SK-N-SH treated with all-trans-retinoic acid at 6 μM for 48 hours (cell line): ENCODE measurements around the gene MYO3A.

Source experiments
- ESRRG ChIP-seq: fragments of 250-450 bp; sonication (Bioruptor Pico); IDR thresholded peaks from 2 replicates; pipeline ENCODE4 v1.6.1; 2021; ENCODE audit warnings: mild to moderate bottlenecking
- GLIS3 ChIP-seq: fragments of 250-450 bp; sonication (Bioruptor Pico); IDR thresholded peaks from 2 replicates; pipeline ENCODE4 v1.5.0; 2020; ENCODE audit warnings: mild to moderate bottlenecking, moderate library complexity
- OSR1 ChIP-seq: fragments of 250-450 bp; sonication (Bioruptor Pico); IDR thresholded peaks from 2 replicates; pipeline ENCODE4 v1.8.0; 2022; ENCODE audit warnings: moderate library complexity, mild to moderate bottlenecking, inconsistent platforms
- RARB ChIP-seq: fragments of 250-450 bp; sonication (Bioruptor Pico); IDR thresholded peaks from 2 replicates; pipeline ENCODE4 v1.8.0; 2021; ENCODE audit warnings: mild to moderate bottlenecking, moderate library complexity
- SNAI2 ChIP-seq: fragments of 250-450 bp; sonication (Bioruptor Pico); IDR thresholded peaks from 2 replicates; pipeline ENCODE4 v1.5.0; 2020; ENCODE audit warnings: mild to moderate bottlenecking, moderate library complexity
- ZC3H10 ChIP-seq: fragments of 250-450 bp; sonication (Bioruptor Pico); IDR thresholded peaks from 2 replicates; pipeline ENCODE4 v1.5.1; 2021; ENCODE audit warnings: mild to moderate bottlenecking, moderate library complexity
- ZFP3 ChIP-seq: fragments of 250-450 bp; sonication (Bioruptor Pico); IDR thresholded peaks from 2 replicates; pipeline ENCODE4 v1.5.0; 2020; ENCODE audit warnings: mild to moderate bottlenecking, moderate library complexity
- ZNF70 ChIP-seq: fragments of 450-650 bp; formaldehyde crosslinking; IDR thresholded peaks from 2 replicates; pipeline ENCODE4 v1.5.0; 2020; ENCODE audit warnings: mild to moderate bottlenecking, moderate library complexity
- ZNF8 ChIP-seq: fragments of 450-650 bp; formaldehyde crosslinking; IDR thresholded peaks from 2 replicates; pipeline ENCODE4 v1.5.0; 2020; ENCODE audit warnings: mild to moderate bottlenecking, moderate library complexity
- TF ChIP-seq, protein P1 (sequence below): fragments of 250-450 bp; sonication (Bioruptor Pico); IDR thresholded peaks from 2 replicates; pipeline ENCODE4 v1.5.1; 2020; ENCODE audit warnings: low read depth, mild to moderate bottlenecking, moderate library complexity

DNA sequence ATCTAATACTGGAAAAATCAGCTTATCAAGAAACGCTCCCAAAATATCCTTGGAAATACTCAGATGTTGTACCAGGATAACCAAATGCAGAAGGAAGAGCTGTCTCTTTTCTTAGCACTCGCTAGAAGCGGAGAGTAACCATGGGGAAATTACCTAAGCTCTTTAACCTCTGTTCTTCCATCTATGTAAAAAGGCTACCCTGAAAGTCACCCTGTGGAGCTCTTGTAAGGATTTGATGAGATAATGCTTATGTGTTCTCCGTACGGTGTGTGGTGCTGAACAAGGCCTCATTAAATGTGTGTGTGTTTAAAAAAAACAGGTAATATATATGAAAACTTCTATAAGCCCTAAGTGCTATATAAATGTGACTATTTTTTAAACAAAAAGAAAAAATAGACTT lies 38.2 kb upstream of the MYO3A start:
- TF ChIP-seq ESRRG (CRISPR knock-in tag) (no peak), GLIS3 (CRISPR knock-in tag) (no peak), ZNF70 (CRISPR knock-in tag) (no peak), ZNF8 (CRISPR knock-in tag) (no peak), ZC3H10 (CRISPR knock-in tag) (no peak), RARB (CRISPR knock-in tag) (no peak), SNAI2 (CRISPR knock-in tag) (no peak), ZFP3 (CRISPR knock-in tag) (no peak), OSR1 (CRISPR knock-in tag) (no peak)
- TF ChIP-seq, protein P1, sequence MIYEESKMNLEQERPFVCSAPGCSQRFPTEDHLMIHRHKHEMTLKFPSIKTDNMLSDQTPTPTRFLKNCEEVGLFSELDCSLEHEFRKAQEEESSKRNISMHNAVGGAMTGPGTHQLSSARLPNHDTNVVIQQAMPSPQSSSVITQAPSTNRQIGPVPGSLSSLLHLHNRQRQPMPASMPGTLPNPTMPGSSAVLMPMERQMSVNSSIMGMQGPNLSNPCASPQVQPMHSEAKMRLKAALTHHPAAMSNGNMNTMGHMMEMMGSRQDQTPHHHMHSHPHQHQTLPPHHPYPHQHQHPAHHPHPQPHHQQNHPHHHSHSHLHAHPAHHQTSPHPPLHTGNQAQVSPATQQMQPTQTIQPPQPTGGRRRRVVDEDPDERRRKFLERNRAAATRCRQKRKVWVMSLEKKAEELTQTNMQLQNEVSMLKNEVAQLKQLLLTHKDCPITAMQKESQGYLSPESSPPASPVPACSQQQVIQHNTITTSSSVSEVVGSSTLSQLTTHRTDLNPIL (CRISPR knock-in tag): no peak
